Stomach (tissue), 9 donors: ENCODE results near the gene TPST2. TPM values are rescaled to one million over a fixed set of nuclear protein-coding genes. Genes with fewer than 3 reads are reported as not detected.

Source experiments
- DNase-seq, 2 donors: peaks; one replicate each; pipeline versions ENCODE4 v3.0.0 to v3.0.0-alpha.2; 2013 to 2019
- H3K27ac ChIP-seq, 5 donors: fragments of 200-600 bp in 4 of 5; sonication (generic) in 4 of 5; one replicate each; pipeline ENCODE4 v1.5.1; 2013 to 2019; ENCODE audit warnings: mild to moderate bottlenecking in 1 of 5, moderate library complexity in 1 of 5
- H3K27me3 ChIP-seq, 3 donors: fragments of 200-600 bp; sonication (generic); one replicate each; pipeline ENCODE4 v1.5.1; 2017 to 2019; ENCODE audit warnings: mixed run types in 1 of 3
- H3K36me3 ChIP-seq, 4 donors: fragments of 200-600 bp; sonication (generic); 1 replicate in 3 of 4; 2 replicates in 1 of 4; pipeline ENCODE4 v1.5.1; 2016 to 2019
- H3K4me1 ChIP-seq, 4 donors: fragments of 200-600 bp; sonication (generic); one replicate each; pipeline ENCODE4 v1.5.1; 2016 to 2019
- H3K4me3 ChIP-seq, 4 donors: fragments of 200-600 bp; sonication (generic) in 3 of 4; one replicate each; pipeline ENCODE4 v1.5.1; 2016 to 2019; ENCODE audit warnings: mild to moderate bottlenecking in 1 of 4
- H3K9me3 ChIP-seq, 4 donors: fragments of 200-600 bp; sonication (generic); one replicate each; pipeline ENCODE4 v1.5.1; 2016 to 2019
- CTCF ChIP-seq, 7 experiments: fragments of 450-650 bp in 4 of 7; fragments of 200-600 bp in 3 of 7; sonication (generic) in 3 of 7; IDR thresholded peaks; one replicate each; pipeline ENCODE4 v1.5.1; 2016 to 2019; ENCODE audit warnings: antibody characterized with exemption in 7 of 7, control low read depth in 2 of 7, mild to moderate bottlenecking in 1 of 7
- POLR2A ChIP-seq, 4 donors: fragments of 450-650 bp; IDR thresholded peaks; one replicate each; pipeline ENCODE4 v1.6.1; 2016; ENCODE audit warnings: antibody characterized with exemption in 4 of 4, control low read depth in 2 of 4, mild to moderate bottlenecking in 1 of 4, moderate library complexity in 1 of 4
- POLR2AphosphoS5 ChIP-seq, 3 donors: sonication (generic); formaldehyde crosslinking; IDR thresholded peaks; one replicate each; pipeline ENCODE4 v1.6.1; 2016; ENCODE audit warnings: antibody characterized with exemption in 3 of 3
- intact Hi-C: fragments of 100-400 bp; cut with DNase I; formaldehyde crosslinking; loops from one replicate; pipeline ENCODE4 v1.15.1; 2023; ENCODE audit warnings: low total_unique reads
- polyA plus RNA-seq, 3 donors: library from polyadenylated mRNA; stranded (reverse); fragments of 200-250 nt; gene quantifications; one replicate each; pipeline ENCODE4 v1.2.3, GENCODE V29; 2013
- small RNA-seq, 4 donors: library from RNA; depleted of rRNA; stranded (forward); fragments of <200 nt; gene quantifications; one replicate each; pipeline ENCODE3, GENCODE V24; 2016
- total RNA-seq, 5 donors: library from RNA; depleted of rRNA; stranded (reverse); fragments of >200 nt; gene quantifications; one replicate each; pipeline versions ENCODE4 v1.1.0 to v1.2.3, GENCODE V29; 2014 to 2016
- donor health status: healthy with polysubstance abuse.
- donor health status: Bipolar disorder and iron deficiency.
- donor health status: healthy.

The TPST2 gene
- total and polyA plus RNA-seq, 8 donors: 5.3 to 88.3 (median 10.4) TPM

GRCh38 chr22:26474682-26475081 is 115.2 kb downstream of the TPST2 start:
- no peak for TF ChIP-seq CTCF (IDR thresholded peaks at IDR 0.05)
- TF ChIP-seq POLR2AphosphoS5 (IDR thresholded peaks at IDR 0.05): no peak
- TF ChIP-seq POLR2A (IDR thresholded peaks at IDR 0.05): no peak
- H3K4me1 ChIP-seq: peaks cover 7 to 29% (median 9%) of the 10 kb centered on the region in 4 donors
- intact Hi-C loops: no loop called here
- no peaks in the 10 kb centered on the region for H3K27me3 ChIP-seq
- no peaks in the 10 kb centered on the region for H3K9me3 ChIP-seq
- peaks cover 47 to 91% (median 87%) of the 10 kb centered on the region in 4 donors for H3K36me3 ChIP-seq
- no peak overlapping the region for H3K27ac ChIP-seq
- no peak for DNase-seq
- H3K4me3 ChIP-seq: no peak overlapping the region

Small RNA genes within 50 kb of the gene (small RNA-seq; reads per million reads assigned to genes)
- 0 reads per million in 4 donors for gene MIR548J

Other genes with a start within 250 kb of the TPST2 start
- gene ASPHD2, start 160.9 kb downstream of the TPST2 start, total RNA-seq: 10 to 100 TPM in 2 of 5 donors, 1 to 10 TPM in 1, under 1 TPM in 2; 0.45 to 48.4 (median 6.1) TPM
- gene ASPHD2, start 160.9 kb downstream of the TPST2 start, polyA plus RNA-seq: 1 to 10 TPM in 2 of 3 donors, under 1 TPM in 1; 0.93 to 6.0 (median 1.9) TPM
- 10 to 100 TPM; 12.3 to 46.1 (median 42.7) TPM for gene HPS4, start 106.3 kb downstream of the TPST2 start, total RNA-seq
- gene HPS4, start 106.3 kb downstream of the TPST2 start, polyA plus RNA-seq: 10 to 100 TPM; 10.3 to 15.1 (median 13.4) TPM
- 10 to 100 TPM in 3 of 5 donors, 1 to 10 TPM in 2; 4.0 to 64.2 (median 10.8) TPM for gene SRRD, start 106.3 kb downstream of the TPST2 start, total RNA-seq
- 10 to 100 TPM in 1 of 3 donors, 1 to 10 TPM in 2; 6.8 to 16.2 (median 9.2) TPM for gene SRRD, start 106.3 kb downstream of the TPST2 start, polyA plus RNA-seq
- gene TFIP11, start 77.7 kb downstream of the TPST2 start, total RNA-seq: 10 to 100 TPM; 11.6 to 48.7 (median 22.8) TPM
- 10 to 100 TPM; 11.6 to 24.7 (median 15.1) TPM for gene TFIP11, start 77.7 kb downstream of the TPST2 start, polyA plus RNA-seq
- gene CRYBB1, start 27.9 kb upstream of the TPST2 start, total RNA-seq: under 1 TPM in 1 of 5 donors, not detected in 4; 0.55 TPM
- gene CRYBB1, start 27.9 kb upstream of the TPST2 start, polyA plus RNA-seq: 1 to 10 TPM in 1 of 3 donors, under 1 TPM in 2; 0.20 to 1.2 (median 0.68) TPM
- not detected for gene CRYBA4, start 31.8 kb upstream of the TPST2 start, total RNA-seq
- not detected for gene CRYBA4, start 31.8 kb upstream of the TPST2 start, polyA plus RNA-seq
- gene MIAT, start 67.5 kb upstream of the TPST2 start, total RNA-seq: 10 to 100 TPM in 1 of 5 donors, 1 to 10 TPM in 2, under 1 TPM in 2; under 0.01 to 29.8 (median 1.9) TPM
- gene MIAT, start 67.5 kb upstream of the TPST2 start, polyA plus RNA-seq: under 1 TPM; 0.12 to 0.38 (median 0.15) TPM